ENCODE results near the gene SNAPIN. TPM values are rescaled to one million over a fixed set of nuclear protein-coding genes. Genes with fewer than 3 reads are reported as not detected.

SNAPIN gene, protein sequence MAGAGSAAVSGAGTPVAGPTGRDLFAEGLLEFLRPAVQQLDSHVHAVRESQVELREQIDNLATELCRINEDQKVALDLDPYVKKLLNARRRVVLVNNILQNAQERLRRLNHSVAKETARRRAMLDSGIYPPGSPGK
- total RNA-seq (10 to 100 TPM in 3 of 6 donors, 1 to 10 TPM in 3; 7.5 to 17.8 (median 10.2) TPM), polyA plus RNA-seq (10 to 100 TPM; 13.5 to 27.3 TPM)

DNA sequence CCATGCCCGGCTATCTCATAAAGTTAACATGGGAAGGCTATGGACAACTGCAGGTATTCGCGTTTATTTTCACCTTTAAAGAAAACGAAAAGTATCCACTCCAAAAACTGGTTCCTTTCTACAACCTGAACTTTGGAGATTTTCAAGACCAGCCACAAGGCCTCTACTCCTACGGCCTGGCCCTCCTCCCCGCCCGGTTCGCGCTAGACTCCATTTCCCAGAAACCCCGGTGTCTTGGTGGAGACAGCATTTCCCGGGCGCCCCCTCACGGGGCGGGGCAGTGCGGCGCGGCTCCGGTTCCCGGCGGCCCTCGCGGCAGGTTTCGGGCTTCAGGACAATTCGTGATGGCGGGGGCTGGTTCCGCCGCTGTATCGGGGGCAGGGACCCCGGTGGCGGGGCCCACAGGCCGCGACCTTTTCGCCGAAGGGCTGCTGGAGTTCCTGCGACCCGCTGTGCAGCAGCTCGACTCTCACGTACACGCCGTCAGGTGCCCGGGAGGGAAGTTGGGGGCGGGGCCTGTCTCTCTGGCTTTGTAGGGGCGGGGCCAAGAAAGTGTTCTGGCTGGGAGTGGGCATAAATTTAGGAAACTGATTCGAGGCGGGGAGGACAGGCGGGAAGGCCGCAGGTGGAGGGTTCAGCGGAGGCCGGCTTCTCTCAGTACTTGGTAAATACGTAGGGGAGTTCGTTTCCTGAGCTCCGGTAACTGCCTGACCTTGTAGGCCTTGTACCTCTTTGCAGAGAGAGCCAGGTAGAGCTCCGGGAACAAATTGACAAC is at the start of gene SNAPIN:
Gene SNAPIN (plus strand): TSS at position 304 of the 775 bp plus-strand sequence. CDS start 41 bp downstream, at position 345.
- DNase-seq = peak; percentile 91 to 95 (median 92)
- Histone ChIP-seq H3K27ac (peak within 1 kb of the TSS; percentile 58 to 94 (median 84)), H3K9me3 (no peaks in the 10 kb centered on the region), H3K27me3 (no peaks in the 10 kb centered on the region), H3K4me3 (peak within 1 kb of the TSS; percentile 32 to 66 (median 48)), H3K36me3 (peaks cover 10 to 28% (median 13%) of the 10 kb centered on the region in 3 donors), H3K4me1 (peaks cover under 1 to 10% (median 6%) of the 10 kb centered on the region in 3 donors)
- TF ChIP-seq, protein P1, sequence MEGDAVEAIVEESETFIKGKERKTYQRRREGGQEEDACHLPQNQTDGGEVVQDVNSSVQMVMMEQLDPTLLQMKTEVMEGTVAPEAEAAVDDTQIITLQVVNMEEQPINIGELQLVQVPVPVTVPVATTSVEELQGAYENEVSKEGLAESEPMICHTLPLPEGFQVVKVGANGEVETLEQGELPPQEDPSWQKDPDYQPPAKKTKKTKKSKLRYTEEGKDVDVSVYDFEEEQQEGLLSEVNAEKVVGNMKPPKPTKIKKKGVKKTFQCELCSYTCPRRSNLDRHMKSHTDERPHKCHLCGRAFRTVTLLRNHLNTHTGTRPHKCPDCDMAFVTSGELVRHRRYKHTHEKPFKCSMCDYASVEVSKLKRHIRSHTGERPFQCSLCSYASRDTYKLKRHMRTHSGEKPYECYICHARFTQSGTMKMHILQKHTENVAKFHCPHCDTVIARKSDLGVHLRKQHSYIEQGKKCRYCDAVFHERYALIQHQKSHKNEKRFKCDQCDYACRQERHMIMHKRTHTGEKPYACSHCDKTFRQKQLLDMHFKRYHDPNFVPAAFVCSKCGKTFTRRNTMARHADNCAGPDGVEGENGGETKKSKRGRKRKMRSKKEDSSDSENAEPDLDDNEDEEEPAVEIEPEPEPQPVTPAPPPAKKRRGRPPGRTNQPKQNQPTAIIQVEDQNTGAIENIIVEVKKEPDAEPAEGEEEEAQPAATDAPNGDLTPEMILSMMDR (IDR thresholded peaks at IDR 0.05) = no peak
- intact Hi-C loops (cut with DNase I) = no loop called here
- WGBS, 2 donors = 2 to 3% methylated on average over 47 to 53 of the region's 53 CpGs
- no peak for FAIRE-seq
- ATAC-seq = peak; percentile 96 to 98 (median 97)

DNA sequence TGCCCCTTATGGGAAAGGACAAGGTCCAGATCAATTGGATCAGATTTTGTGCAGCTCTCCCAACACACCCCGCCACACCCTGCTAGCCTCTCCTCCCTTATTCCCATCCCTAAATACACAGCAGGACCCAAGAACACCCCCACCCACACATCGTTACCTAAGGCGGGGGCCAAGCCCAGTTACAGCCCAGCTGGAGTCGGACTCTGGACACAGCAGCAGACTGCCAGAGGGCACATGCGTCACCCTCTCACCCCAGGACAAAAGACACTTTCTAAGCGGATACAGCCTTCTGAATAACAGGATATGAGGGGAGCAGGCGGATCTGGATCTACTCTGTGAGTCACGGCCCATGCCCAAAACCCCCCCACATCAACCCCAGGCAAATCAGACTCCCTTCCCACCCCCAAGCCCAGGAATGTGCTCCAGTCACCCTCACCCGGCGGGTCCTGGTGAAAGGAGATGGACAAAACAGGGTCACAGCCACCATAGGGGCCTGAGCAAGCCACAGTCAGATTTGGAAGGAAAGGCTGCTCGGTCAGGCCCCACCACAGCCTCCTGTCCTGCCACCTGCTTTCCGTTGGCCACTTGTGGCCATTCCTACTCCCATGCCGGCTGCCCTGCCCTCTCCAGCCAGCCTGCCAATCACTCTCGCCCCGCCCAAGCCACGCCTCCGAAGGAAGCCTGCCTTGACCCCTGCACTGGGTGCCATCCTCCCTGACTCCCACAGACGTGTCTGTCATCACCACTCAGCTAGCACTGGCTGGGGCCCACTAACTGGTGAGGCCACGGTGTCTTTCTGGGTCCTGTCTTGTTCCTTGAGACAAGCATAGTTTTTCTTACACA is 49.5 kb upstream of the SNAPIN start:
- TF ChIP-seq, protein P1 (IDR thresholded peaks at IDR 0.05) = no peak
- DNase-seq (peak in 2 of 6 donors; percentile 52 to 62), ATAC-seq (peak in 3 of 4 donors; percentile 6 to 55 (median 32)), FAIRE-seq (no peak)
- Histone ChIP-seq H3K27me3 (no peaks in the 10 kb centered on the region), H3K27ac (peak overlapping the region in 2 of 4 donors; percentile 46 to 73), H3K9me3 (no peaks in the 10 kb centered on the region), H3K36me3 (peaks cover 0 to 11% (median 0%) of the 10 kb centered on the region in 3 donors), H3K4me3 (peak overlapping the region in 1 of 4 donors; percentile 18), H3K4me1 (no peaks in the 10 kb centered on the region)
- intact Hi-C loops (cut with DNase I) = no loop called here
- 72 to 76% methylated on average over 19 of the region's 19 CpGs for WGBS, 2 donors

DNA sequence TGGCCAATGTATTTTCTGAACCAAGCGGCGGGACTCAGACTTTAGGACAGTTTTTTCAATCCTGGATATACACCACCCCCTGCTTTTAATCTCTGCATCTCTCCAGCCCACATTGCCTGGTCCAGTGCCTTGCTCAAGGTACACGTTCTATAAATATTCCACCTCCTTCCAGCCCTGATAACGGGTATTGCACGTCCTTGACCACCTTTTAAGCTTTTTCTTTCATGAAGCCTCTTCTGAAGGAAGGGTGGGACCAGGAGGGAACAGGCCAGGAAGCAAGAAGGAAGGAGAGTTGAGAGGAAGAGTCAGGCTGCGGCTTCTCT is 49.0 kb upstream of the SNAPIN start:
- Histone ChIP-seq H3K4me1 (no peaks in the 10 kb centered on the region), H3K27me3 (no peaks in the 10 kb centered on the region), H3K27ac (peak overlapping the region in 2 of 4 donors; percentile 46 to 73), H3K4me3 (no peak overlapping the region), H3K36me3 (peaks cover 0 to 11% (median 0%) of the 10 kb centered on the region in 3 donors), H3K9me3 (no peaks in the 10 kb centered on the region)
- TF ChIP-seq, protein P1 (IDR thresholded peaks at IDR 0.05) = no peak
- FAIRE-seq (no peak), DNase-seq (no peak), ATAC-seq (no peak)
- WGBS, 2 donors = 57 to 64% methylated on average over 6 of the region's 6 CpGs
- intact Hi-C loops (cut with DNase I) = no loop called here

DNA sequence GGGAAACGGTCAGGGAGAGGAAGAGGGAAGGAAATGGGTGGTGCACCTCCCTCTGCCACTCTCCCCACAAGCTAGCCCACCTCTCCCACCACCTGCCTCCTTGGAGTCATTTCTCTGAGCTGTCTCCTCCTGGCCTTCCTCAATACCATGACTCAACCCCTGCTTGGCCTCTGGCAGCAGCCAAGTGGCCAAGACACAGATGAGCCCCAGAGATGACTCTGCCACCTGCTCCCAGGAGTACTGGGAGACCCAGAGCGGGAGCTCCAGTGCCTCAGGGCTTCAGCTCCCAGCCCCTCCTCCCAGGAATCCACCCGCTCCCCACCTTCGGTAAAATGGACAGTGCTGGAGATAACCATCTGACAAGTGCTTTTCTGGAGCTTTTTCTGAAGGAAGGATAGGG is 48.2 kb upstream of the SNAPIN start:
- no peaks in the 10 kb centered on the region for H3K4me1 ChIP-seq
- no peaks in the 10 kb centered on the region for H3K9me3 ChIP-seq
- ATAC-seq = no peak
- 66 to 89% methylated on average over 4 of the region's 4 CpGs for WGBS, 2 donors
- no peak for DNase-seq
- no peak for FAIRE-seq
- H3K27ac ChIP-seq = peak overlapping the region in 1 of 4 donors; percentile 73
- H3K36me3 ChIP-seq = peaks cover 0 to 11% (median 0%) of the 10 kb centered on the region in 3 donors
- intact Hi-C loops (cut with DNase I) = no loop called here
- no peaks in the 10 kb centered on the region for H3K27me3 ChIP-seq
- no peak overlapping the region for H3K4me3 ChIP-seq
- TF ChIP-seq, protein P1 (IDR thresholded peaks at IDR 0.05) = no peak

Data from pancreas (tissue), 10 donors.